ENCODE measurements around the gene CCR5AS.
"Not testable (repeated sequence)": the region's sequence is repeated elsewhere in the genome, so short reads cannot be mapped to it uniquely, and the experiment has no call there.

Gene CCR5AS

DNA sequence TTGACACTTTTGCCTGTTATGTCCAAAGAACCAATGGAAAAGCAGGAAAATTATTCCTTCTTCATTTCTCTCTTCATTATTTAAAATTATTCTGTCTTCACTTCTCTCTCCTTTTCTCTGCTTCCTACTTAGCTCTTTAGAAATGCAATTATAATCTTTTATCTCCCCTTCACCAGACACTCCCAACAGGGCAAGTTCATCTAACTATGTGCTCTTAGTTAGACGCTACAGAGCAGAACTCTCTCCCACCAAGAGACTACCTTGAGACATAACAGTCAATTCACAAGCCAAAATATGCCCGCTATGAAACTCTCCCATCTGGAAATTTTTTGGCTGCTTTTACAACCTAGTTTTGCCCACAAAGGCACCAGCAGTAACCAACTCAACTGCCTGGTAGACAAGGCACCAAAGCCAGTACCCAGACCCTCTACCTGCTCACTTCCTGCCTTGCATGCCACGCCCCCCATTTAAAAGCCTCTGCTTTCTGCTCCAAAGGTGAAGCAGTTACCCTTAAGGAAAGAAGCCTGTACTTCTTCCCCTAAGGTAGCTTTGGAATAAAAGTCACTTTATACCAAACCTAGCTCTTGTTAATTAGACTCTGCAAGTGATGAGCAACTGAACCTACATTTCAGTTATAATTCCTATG lies 28.3 kb upstream of the CCR5AS start:
- no peaks in the 10 kb centered on the region for H3K9me3 ChIP-seq
- H3K4me3 ChIP-seq = no peak overlapping the region
- no peak for TF ChIP-seq POLR2A (IDR thresholded peaks at IDR 0.05)
- TF ChIP-seq, protein P1, sequence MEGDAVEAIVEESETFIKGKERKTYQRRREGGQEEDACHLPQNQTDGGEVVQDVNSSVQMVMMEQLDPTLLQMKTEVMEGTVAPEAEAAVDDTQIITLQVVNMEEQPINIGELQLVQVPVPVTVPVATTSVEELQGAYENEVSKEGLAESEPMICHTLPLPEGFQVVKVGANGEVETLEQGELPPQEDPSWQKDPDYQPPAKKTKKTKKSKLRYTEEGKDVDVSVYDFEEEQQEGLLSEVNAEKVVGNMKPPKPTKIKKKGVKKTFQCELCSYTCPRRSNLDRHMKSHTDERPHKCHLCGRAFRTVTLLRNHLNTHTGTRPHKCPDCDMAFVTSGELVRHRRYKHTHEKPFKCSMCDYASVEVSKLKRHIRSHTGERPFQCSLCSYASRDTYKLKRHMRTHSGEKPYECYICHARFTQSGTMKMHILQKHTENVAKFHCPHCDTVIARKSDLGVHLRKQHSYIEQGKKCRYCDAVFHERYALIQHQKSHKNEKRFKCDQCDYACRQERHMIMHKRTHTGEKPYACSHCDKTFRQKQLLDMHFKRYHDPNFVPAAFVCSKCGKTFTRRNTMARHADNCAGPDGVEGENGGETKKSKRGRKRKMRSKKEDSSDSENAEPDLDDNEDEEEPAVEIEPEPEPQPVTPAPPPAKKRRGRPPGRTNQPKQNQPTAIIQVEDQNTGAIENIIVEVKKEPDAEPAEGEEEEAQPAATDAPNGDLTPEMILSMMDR (IDR thresholded peaks at IDR 0.05) = no peak
- H3K27ac ChIP-seq = no peak overlapping the region
- 90 to 92% methylated on average over 3 of the region's 3 CpGs for WGBS, 2 donors
- H3K36me3 ChIP-seq (replicated peaks in 1 of 2; ENCODE audit: insufficient read depth in 1 of 2, low read depth in 2 of 2) = peaks cover 0 to 16% of the 10 kb centered on the region in 2 donors
- no peak for ATAC-seq
- no peak for DNase-seq
- no peaks in the 10 kb centered on the region for H3K4me1 ChIP-seq
- intact Hi-C loops (cut with DNase I) = no loop called here
- H3K27me3 ChIP-seq = no peaks in the 10 kb centered on the region

DNA sequence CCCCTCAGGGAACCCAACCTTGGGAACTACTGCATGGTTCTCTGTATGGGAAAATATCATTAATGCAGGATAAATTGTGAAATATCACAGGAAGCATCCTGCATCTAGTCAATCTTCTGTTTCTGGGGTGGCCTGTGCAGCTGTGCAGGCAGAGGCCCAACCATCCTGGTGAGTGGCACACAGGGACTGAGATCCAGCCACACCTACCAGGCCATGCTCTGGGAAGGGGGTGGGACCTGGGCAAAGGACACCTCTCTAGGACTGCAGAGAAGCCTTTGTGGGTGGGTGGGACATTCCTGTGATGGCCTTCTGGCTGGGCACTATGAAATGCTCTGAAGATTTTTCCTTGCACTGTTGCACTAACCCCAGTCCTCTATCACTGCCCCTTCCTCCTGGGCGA lies 27.0 kb upstream of the CCR5AS start:
- no peaks in the 10 kb centered on the region for H3K4me1 ChIP-seq
- H3K9me3 ChIP-seq = no peaks in the 10 kb centered on the region
- 82 to 100% methylated on average over 1 of the region's 1 CpG for WGBS, 2 donors
- TF ChIP-seq, protein P1 (IDR thresholded peaks at IDR 0.05) = no peak
- TF ChIP-seq POLR2A (IDR thresholded peaks at IDR 0.05) = no peak
- no peak overlapping the region for H3K27ac ChIP-seq
- intact Hi-C loops (cut with DNase I) = no loop called here
- ATAC-seq (no peak), DNase-seq (no peak)
- H3K36me3 ChIP-seq (replicated peaks in 1 of 2; ENCODE audit: insufficient read depth in 1 of 2, low read depth in 2 of 2) = peaks cover 0 to 9% of the 10 kb centered on the region in 2 donors
- no peak overlapping the region for H3K4me3 ChIP-seq
- no peaks in the 10 kb centered on the region for H3K27me3 ChIP-seq

DNA sequence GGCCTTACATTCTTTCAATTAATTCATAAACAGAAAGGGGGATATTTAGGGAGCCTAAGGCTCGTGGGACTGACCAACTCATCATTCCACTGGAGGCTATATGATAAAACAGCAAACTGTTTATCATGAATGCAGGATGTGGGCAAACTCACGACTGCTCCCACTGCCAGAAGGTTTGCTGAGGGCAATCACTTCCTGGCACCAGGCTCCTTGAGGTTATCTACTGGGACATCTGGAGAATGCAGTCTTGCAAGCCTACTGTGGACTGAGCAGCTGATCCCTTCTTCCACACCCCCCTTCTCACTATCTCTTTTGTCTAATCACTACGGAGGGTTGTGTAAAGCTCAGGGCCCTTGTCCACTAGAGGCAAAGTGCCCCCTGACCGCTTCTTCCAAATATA lies 26.3 kb upstream of the CCR5AS start:
- H3K27ac ChIP-seq; H3K9me3 ChIP-seq; H3K4me1 ChIP-seq; DNase-seq; intact Hi-C loops (cut with DNase I); H3K4me3 ChIP-seq; H3K36me3 ChIP-seq (replicated peaks in 1 of 2; ENCODE audit: insufficient read depth in 1 of 2, low read depth in 2 of 2); ATAC-seq; H3K27me3 ChIP-seq: not testable (repeated sequence)
- WGBS, 2 donors = 74 to 75% methylated on average over 4 of the region's 4 CpGs

DNA sequence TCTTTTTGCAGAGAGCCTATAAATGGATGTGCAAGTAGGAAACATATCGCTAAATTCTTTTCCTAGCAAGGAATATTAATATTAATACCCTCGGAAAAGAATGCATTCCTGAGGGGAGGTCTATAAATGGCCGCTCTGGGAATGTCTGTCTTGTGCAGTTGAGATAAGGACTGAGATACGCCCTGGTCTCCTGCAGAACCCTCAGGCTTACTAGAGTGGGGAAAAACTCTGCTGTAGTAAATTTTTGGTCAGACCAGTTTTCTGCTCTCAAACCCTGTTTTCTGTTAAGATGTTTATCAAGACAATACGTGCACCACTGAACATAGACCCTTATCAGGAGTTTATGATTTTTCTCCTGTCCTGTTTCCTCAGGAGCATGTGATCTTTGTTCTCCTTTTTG lies 25.0 kb upstream of the CCR5AS start:
- ATAC-seq; H3K27ac ChIP-seq; DNase-seq; H3K9me3 ChIP-seq; H3K27me3 ChIP-seq; H3K36me3 ChIP-seq (replicated peaks in 1 of 2; ENCODE audit: insufficient read depth in 1 of 2, low read depth in 2 of 2); H3K4me1 ChIP-seq; H3K4me3 ChIP-seq; intact Hi-C loops (cut with DNase I): not testable (repeated sequence)
- 92% methylated on average over 5 of the region's 5 CpGs for WGBS, 2 donors

DNA sequence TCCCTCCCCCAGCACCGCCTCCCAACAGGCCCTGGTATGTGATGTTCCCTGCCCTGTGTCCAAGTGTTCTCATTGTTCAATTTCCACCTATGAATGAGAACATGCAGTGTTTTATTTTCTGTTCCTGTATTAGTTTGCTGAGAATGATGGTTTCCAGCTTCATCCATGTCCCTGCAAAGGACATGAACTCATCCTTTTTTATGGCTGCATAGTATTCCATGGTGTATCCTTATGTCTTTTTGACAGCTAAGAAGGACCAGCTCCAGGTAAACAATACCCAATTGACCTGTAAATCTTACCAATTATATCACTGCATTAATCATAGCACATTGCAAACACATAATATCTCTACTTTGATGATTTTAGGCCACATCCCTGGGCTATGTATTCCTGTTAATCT lies 24.0 kb upstream of the CCR5AS start:
- ATAC-seq; H3K27me3 ChIP-seq; H3K4me1 ChIP-seq; intact Hi-C loops (cut with DNase I); H3K9me3 ChIP-seq; H3K4me3 ChIP-seq; DNase-seq; H3K27ac ChIP-seq; H3K36me3 ChIP-seq (replicated peaks in 1 of 2; ENCODE audit: insufficient read depth in 1 of 2, low read depth in 2 of 2): not testable (repeated sequence)
- 100% methylated on average over 1 of the region's 1 CpG for WGBS, 2 donors

DNA sequence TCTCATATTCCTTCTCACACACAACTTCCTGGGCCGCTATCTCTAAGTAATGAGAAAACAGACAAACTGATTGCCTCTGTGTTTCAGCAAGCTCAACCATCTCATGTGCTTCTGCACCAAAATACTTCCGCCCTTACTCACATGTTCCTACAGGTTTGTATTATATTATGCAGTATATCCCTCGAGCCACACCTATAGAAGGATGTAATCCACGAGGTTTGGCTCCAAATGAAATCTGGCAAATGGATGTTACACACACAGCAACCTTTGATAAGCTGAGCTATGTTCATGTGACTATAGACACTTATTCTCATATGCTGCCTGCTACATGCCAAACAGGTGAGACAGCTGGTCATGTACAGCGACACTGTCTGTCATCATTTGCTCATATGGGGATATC lies 22.8 kb upstream of the CCR5AS start:
- Histone ChIP-seq H3K4me1 (no peaks in the 10 kb centered on the region), H3K27ac (no peak overlapping the region), H3K4me3 (no peak overlapping the region), H3K27me3 (no peaks in the 10 kb centered on the region), H3K36me3 (replicated peaks in 1 of 2; ENCODE audit: insufficient read depth in 1 of 2, low read depth in 2 of 2) (peaks cover 0 to 1% of the 10 kb centered on the region in 2 donors), H3K9me3 (no peaks in the 10 kb centered on the region)
- no peak for TF ChIP-seq POLR2A (IDR thresholded peaks at IDR 0.05)
- TF ChIP-seq, protein P1 (IDR thresholded peaks at IDR 0.05) = no peak
- DNase-seq (no peak), ATAC-seq (no peak)
- WGBS, 2 donors = 77 to 90% methylated on average over 5 of the region's 5 CpGs
- intact Hi-C loops (cut with DNase I) = no loop called here
